ENCODE data around the gene CCR7. TPM values are rescaled to one million over a fixed set of nuclear protein-coding genes. Genes with fewer than 3 reads are reported as not detected.

The CCR7 gene
- total RNA-seq, 6 experiments from 2014 or later: 0.12 to 0.58 (median 0.28) TPM; not detected in 2

DNA sequence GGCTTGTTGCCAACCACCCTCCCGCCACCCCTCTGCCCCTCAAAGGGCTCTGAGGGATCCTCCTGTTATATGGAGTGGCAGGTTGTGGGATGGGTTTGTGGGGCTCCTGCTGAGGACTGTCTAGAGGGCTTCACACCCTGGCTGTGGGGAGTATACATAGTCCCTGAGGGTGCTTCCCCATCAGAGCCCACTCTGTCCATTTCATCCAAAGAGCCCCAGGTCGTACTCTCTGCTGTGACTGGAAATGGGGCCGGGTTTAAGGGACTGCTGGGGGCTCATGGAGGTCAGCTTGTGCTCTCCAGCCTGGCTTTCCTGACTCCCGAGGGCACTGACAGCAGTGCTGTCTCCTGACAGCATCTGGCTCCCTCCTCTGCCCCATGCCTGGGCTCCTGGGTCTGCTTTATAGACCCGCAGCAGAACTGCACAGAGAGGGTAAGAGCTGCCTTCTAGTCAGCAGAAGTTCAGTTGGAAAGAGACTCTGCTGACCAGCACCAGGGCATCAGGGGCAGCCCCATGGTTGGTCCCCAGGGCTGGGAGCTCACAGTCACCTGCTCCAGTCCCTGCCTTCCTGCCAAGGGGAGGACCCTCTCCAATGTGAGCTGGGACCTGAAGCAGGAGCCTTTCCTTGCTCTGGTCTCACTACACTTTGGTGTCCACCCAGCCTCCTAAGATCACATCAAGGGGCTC, 46.0 kb downstream of the CCR7 start:
- WGBS (ENCODE audit: insufficient coverage, low coverage, low lambda C conversion rate, missing lambda C conversion rate): 80% methylated on average over 1 of the region's 5 CpGs
- Histone ChIP-seq H3K4me3 (no peak overlapping the region), H3K27ac (no peak overlapping the region), H3K36me3 (no peaks in the 10 kb centered on the region), H3K4me1 (no peaks in the 10 kb centered on the region), H3K27me3 (no peaks in the 10 kb centered on the region), H3K9me3 (no peaks in the 10 kb centered on the region)
- no peak for TF ChIP-seq CTCF (IDR thresholded peaks at IDR 0.05)
- no peak for TF ChIP-seq POLR2A (IDR thresholded peaks at IDR 0.05)
- no peak for ATAC-seq
- intact Hi-C loops (cut with DNase I): no loop called here
- no peak for DNase-seq

DNA sequence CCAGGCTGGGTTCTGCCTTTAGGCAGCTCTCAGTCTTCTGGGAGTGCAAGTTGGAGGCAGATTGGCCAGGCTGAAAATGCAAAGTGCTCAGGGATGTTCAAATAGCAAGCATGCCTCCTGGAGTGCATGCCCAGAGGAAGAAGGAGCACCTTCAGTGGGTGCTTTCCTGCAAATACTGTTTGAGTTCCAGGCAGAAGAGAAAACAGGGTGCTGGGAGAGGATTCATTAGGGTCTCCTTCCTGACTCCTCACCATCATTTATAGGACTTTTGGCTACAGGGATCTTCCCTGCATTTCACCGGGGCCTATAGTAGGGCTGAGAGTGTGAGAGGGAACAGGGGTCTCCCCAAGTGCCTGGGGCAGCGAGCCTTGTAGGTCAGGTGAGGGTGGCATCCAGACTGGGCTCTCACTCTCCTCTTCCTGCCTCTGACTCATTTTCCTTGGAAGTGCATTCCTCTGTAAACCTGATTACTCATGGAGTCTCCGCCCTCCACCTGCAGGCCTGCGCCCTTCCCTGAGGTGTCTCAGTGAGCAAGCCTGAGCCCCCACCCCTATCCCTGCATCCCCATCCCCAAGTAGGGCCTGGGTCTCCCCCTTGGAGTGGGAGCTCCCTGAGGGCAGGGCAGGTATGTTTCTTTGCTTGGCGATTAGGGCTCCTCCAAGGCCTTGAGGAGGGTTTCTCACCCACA, 46.7 kb downstream of the CCR7 start:
- Histone ChIP-seq H3K9me3 (no peaks in the 10 kb centered on the region), H3K27me3 (no peaks in the 10 kb centered on the region), H3K27ac (no peak overlapping the region), H3K4me3 (no peak overlapping the region), H3K36me3 (no peaks in the 10 kb centered on the region), H3K4me1 (no peaks in the 10 kb centered on the region)
- no peak for TF ChIP-seq POLR2A (IDR thresholded peaks at IDR 0.05)
- DNase-seq (no peak), ATAC-seq (no peak)
- 81% methylated on average over 3 of the region's 5 CpGs for WGBS (ENCODE audit: insufficient coverage, low coverage, low lambda C conversion rate, missing lambda C conversion rate)
- intact Hi-C loops (cut with DNase I): no loop called here

DNA sequence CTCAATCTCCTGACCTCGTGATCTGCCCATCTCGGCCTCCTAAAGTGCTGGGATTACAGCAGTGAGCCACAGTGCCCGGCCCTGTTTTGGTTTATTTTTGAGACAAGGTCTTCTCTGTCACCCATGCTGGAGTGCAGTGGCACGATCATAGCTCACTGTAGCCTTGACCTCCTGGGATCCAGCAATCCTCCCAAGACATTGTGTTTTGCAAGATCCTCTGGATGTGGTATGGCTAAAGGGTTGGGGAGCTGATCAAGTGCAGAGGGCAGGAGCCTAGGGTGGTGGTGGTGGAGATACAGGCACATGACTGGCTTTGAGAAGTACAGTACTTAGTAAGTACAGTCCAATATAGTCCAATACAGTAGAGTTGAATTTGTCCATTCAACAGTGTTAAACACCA, 47.3 kb downstream of the CCR7 start:
- intact Hi-C loops (cut with DNase I): no loop called here
- Histone ChIP-seq H3K4me1 (no peaks in the 10 kb centered on the region), H3K36me3 (no peaks in the 10 kb centered on the region), H3K27ac (no peak overlapping the region), H3K27me3 (no peaks in the 10 kb centered on the region), H3K9me3 (no peaks in the 10 kb centered on the region), H3K4me3 (no peak overlapping the region)
- WGBS (ENCODE audit: insufficient coverage, low coverage, low lambda C conversion rate, missing lambda C conversion rate): 83% methylated on average over 4 of the region's 4 CpGs
- DNase-seq: no peak
- TF ChIP-seq POLR2A (IDR thresholded peaks at IDR 0.05): no peak
- TF ChIP-seq CTCF (IDR thresholded peaks at IDR 0.05): no peak
- ATAC-seq: no peak

DNA sequence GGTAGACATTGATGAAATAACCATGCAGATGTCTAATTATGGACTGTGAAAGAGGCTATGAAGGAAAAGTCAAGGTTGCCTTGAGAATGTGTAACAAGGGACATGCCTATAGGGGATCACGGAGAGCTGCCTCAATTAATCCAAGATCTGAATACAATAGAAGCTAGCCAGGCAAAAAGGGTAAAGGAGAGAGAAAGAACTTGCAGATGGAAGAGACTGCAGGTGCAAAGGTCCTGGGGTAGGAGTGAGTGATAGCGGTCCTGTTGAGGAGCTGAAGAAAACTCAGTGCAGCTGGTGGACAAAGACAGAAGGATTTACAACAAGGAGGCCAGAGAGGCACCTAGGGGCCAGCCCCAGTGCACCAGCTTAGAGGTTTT, 48.0 kb downstream of the CCR7 start:
- Histone ChIP-seq H3K9me3 (no peaks in the 10 kb centered on the region), H3K27me3 (no peaks in the 10 kb centered on the region), H3K4me3 (no peak overlapping the region), H3K27ac (no peak overlapping the region), H3K36me3 (no peaks in the 10 kb centered on the region), H3K4me1 (no peaks in the 10 kb centered on the region)
- ATAC-seq (no peak), DNase-seq (no peak)
- intact Hi-C loops (cut with DNase I): no loop called here
- no peak for TF ChIP-seq POLR2A (IDR thresholded peaks at IDR 0.05)
- no peak for TF ChIP-seq CTCF (IDR thresholded peaks at IDR 0.05)
- 71% methylated on average over 2 of the region's 2 CpGs for WGBS (ENCODE audit: insufficient coverage, low coverage, low lambda C conversion rate, missing lambda C conversion rate)

- TF ChIP-seq POLR2A (IDR thresholded peaks at IDR 0.05) (no peak), CTCF (IDR thresholded peaks at IDR 0.05) (no peak)
- intact Hi-C loops (cut with DNase I): no loop called here
- peak in 2 of 4 donors; percentile 23 to 34 for ATAC-seq
- no peak overlapping the region for H3K4me3 ChIP-seq
- H3K9me3 ChIP-seq: no peaks in the 10 kb centered on the region
- 29% methylated on average over 3 of the region's 3 CpGs for WGBS (ENCODE audit: insufficient coverage, low coverage, low lambda C conversion rate, missing lambda C conversion rate)
- no peaks in the 10 kb centered on the region for H3K27me3 ChIP-seq
- no peak for DNase-seq
- no peaks in the 10 kb centered on the region for H3K36me3 ChIP-seq
- no peak overlapping the region for H3K27ac ChIP-seq
- no peaks in the 10 kb centered on the region for H3K4me1 ChIP-seq
These were observed 48.5 kb downstream of the CCR7 start for GRCh38 chr17:40516581-40517285.
